ENCODE results near the gene KRT27.
"Not testable (repeated sequence)": the region's sequence is repeated elsewhere in the genome, so short reads cannot be mapped to it uniquely, and the experiment has no call there.

KRT27 gene

GRCh38 chr17:40782450-40782849, at the start of gene KRT27:
KRT27 (minus strand) TSS chr17:40782550; CDS start chr17:40782493, 57 bp downstream.
- DNase-seq: no peak

- DNase-seq: no peak
Observed at GRCh38 chr17:40830085-40830776, 47.9 kb upstream of the KRT27 start.

GRCh38 chr17:40828454-40829044, 46.2 kb upstream of the KRT27 start:
- no peak for DNase-seq

- DNase-seq: no peak
Observed at GRCh38 chr17:40827746-40828453, 45.5 kb upstream of the KRT27 start.

- DNase-seq: no peak
Observed at GRCh38 chr17:40825599-40825998, 43.2 kb upstream of the KRT27 start.

- no peak for DNase-seq
Observed at GRCh38 chr17:40824015-40824832, 41.9 kb upstream of the KRT27 start.

- DNase-seq: no peak
Observed at GRCh38 chr17:40822132-40822812, 39.9 kb upstream of the KRT27 start, which contains the start of gene KRT10. KRT10 (minus strand) TSS chr17:40822614; CDS start chr17:40822585, 29 bp downstream.

GRCh38 chr17:40821536-40821935, 39.2 kb upstream of the KRT27 start:
- DNase-seq: no peak

GRCh38 chr17:40820228-40820838, 38.0 kb upstream of the KRT27 start:
- DNase-seq: no peak

- no peak for DNase-seq
Observed at GRCh38 chr17:40819528-40820125, 37.3 kb upstream of the KRT27 start.

- peak; percentile 74 for DNase-seq
Observed at GRCh38 chr17:40818733-40819527, 36.6 kb upstream of the KRT27 start.

- no peak for DNase-seq
Observed at GRCh38 chr17:40818343-40818732, 36.0 kb upstream of the KRT27 start.

- DNase-seq: no peak
Observed at GRCh38 chr17:40817103-40817682, 34.8 kb upstream of the KRT27 start.

GRCh38 chr17:40816569-40816968, 34.2 kb upstream of the KRT27 start:
- no peak for DNase-seq

GRCh38 chr17:40815381-40815780, 33.0 kb upstream of the KRT27 start:
- DNase-seq: no peak

- DNase-seq: not testable (repeated sequence)
Observed at GRCh38 chr17:40814657-40815056, 32.3 kb upstream of the KRT27 start.

- no peak for DNase-seq
Observed at GRCh38 chr17:40813804-40814203, 31.5 kb upstream of the KRT27 start.

GRCh38 chr17:40812639-40813038, 30.3 kb upstream of the KRT27 start:
- DNase-seq: no peak

GRCh38 chr17:40810494-40810893, 28.1 kb upstream of the KRT27 start:
- DNase-seq: no peak

GRCh38 chr17:40809721-40810421, 27.5 kb upstream of the KRT27 start:
- no peak for DNase-seq

Data from NCI-H1105 treated with DMSO at 0.1 percent for 48 hours (cell line).